SK-N-MC (cell line): ENCODE results near the gene ZSCAN22.

Source experiments
- EZH2 ChIP-seq: fragments of 200-600 bp; sonication (generic); IDR thresholded peaks from one replicate; pipeline ENCODE4 v1.6.1; 2017; ENCODE audit warnings: antibody characterized with exemption
- FOXP2 ChIP-seq: optimal IDR thresholded peaks from 2 replicates; pipeline ENCODE3; 2011; ENCODE audit warnings: mild to moderate bottlenecking, moderate library complexity; ENCODE audit not compliant: insufficient read depth; ENCODE audit errors: extremely low read length, control extremely low read depth
- POLR2AphosphoS5 ChIP-seq: IDR thresholded peaks from 2 replicates; pipeline ENCODE4 v1.6.1; 2012; ENCODE audit warnings: mild to moderate bottlenecking, low read depth, low read length, borderline replicate concordance

- TF ChIP-seq POLR2AphosphoS5 (no peak), EZH2 (no peak), FOXP2 (no peak)
Observed at GRCh38 chr19:58330458-58330857, 3.7 kb downstream of the ZSCAN22 start.
